ENCODE data around the gene AUTS2. TPM values are rescaled to one million over a fixed set of nuclear protein-coding genes. Genes with fewer than 3 reads are reported as not detected.

The AUTS2 gene
- polyA plus RNA-seq, 1 donor (not counting 4 experiments of a cell fraction or from before 2014, with no cell fraction given) = 4.7 TPM

GRCh38 chr7:70142247-70142932 is 544.1 kb downstream of the AUTS2 start:
- FAIRE-seq (no peak), DNase-seq (ENCODE audit: low read depth, low spot score) (no peak)
- no peaks in the 10 kb centered on the region for H4K20me1 ChIP-seq (ENCODE audit: control insufficient read depth, extremely low read depth, insufficient read depth, low read length)
- H2AFZ ChIP-seq (ENCODE audit: control insufficient read depth, low read length) = no peak overlapping the region
- TF ChIP-seq, protein P1, sequence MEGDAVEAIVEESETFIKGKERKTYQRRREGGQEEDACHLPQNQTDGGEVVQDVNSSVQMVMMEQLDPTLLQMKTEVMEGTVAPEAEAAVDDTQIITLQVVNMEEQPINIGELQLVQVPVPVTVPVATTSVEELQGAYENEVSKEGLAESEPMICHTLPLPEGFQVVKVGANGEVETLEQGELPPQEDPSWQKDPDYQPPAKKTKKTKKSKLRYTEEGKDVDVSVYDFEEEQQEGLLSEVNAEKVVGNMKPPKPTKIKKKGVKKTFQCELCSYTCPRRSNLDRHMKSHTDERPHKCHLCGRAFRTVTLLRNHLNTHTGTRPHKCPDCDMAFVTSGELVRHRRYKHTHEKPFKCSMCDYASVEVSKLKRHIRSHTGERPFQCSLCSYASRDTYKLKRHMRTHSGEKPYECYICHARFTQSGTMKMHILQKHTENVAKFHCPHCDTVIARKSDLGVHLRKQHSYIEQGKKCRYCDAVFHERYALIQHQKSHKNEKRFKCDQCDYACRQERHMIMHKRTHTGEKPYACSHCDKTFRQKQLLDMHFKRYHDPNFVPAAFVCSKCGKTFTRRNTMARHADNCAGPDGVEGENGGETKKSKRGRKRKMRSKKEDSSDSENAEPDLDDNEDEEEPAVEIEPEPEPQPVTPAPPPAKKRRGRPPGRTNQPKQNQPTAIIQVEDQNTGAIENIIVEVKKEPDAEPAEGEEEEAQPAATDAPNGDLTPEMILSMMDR (optimal IDR thresholded peaks at IDR 0.05 in 1 of 3, IDR thresholded peaks at IDR 0.05 in 1 of 3, conservative IDR thresholded peaks at IDR 0.05 in 1 of 3; ENCODE audit: extremely low read depth in 1 of 3, insufficient read depth in 2 of 3, low read length in 3 of 3) = no peak
- no peak for TF ChIP-seq EZH2 (IDR thresholded peaks at IDR 0.05; ENCODE audit: low read length)
- dilution Hi-C loops (cut with MboI; ENCODE audit: extremely low pct_ligation_motif_present, low sequenced_read_pairs) = no loop called here
- H3K27ac ChIP-seq (ENCODE audit: control insufficient read depth, insufficient read depth, low read length) = no peak overlapping the region
- H3K9me3 ChIP-seq (ENCODE audit: control insufficient read depth, low read depth, low read length) = no peaks in the 10 kb centered on the region
- no peaks in the 10 kb centered on the region for H3K27me3 ChIP-seq (ENCODE audit: control insufficient read depth, extremely low read depth, insufficient read depth, low read length)
- no peak overlapping the region for H3K9ac ChIP-seq (ENCODE audit: control insufficient read depth, extremely low read depth, insufficient read depth, low read length)
- H3K9me1 ChIP-seq (ENCODE audit: control insufficient read depth, extremely low read depth, insufficient read depth, low read length) = no peaks in the 10 kb centered on the region
- no peak overlapping the region for H3K4me3 ChIP-seq (ENCODE audit: control insufficient read depth in 2 of 3, extremely low read depth in 1 of 3, insufficient read depth in 2 of 3, low read depth in 1 of 3, low read length in 3 of 3)
- H3K36me3 ChIP-seq (ENCODE audit: control insufficient read depth in 2 of 2, extremely low read depth in 1 of 2, insufficient read depth in 2 of 2, low read length in 2 of 2) = no peaks in the 10 kb centered on the region
- no peak overlapping the region for H3K4me2 ChIP-seq (ENCODE audit: control insufficient read depth, extremely low read depth, insufficient read depth, low read depth, low read length)
- H3K4me1 ChIP-seq (ENCODE audit: control insufficient read depth, extremely low read depth, insufficient read depth, low read length) = no peaks in the 10 kb centered on the region
- H3K79me2 ChIP-seq (ENCODE audit: control insufficient read depth, insufficient read depth, low read length) = no peaks in the 10 kb centered on the region

GRCh38 chr7:70143075-70144044 is 545.1 kb downstream of the AUTS2 start:
- Histone ChIP-seq H3K9ac (ENCODE audit: control insufficient read depth, extremely low read depth, insufficient read depth, low read length) (no peak overlapping the region), H3K9me3 (ENCODE audit: control insufficient read depth, low read depth, low read length) (no peaks in the 10 kb centered on the region)

More at GRCh38 chr7:70143075-70144044, 545.1 kb downstream of the AUTS2 start:
- Histone ChIP-seq H3K36me3 (ENCODE audit: control insufficient read depth in 2 of 2, extremely low read depth in 1 of 2, insufficient read depth in 2 of 2, low read length in 2 of 2) (no peaks in the 10 kb centered on the region), H2AFZ (ENCODE audit: control insufficient read depth, low read length) (no peak overlapping the region), H3K79me2 (ENCODE audit: control insufficient read depth, insufficient read depth, low read length) (no peaks in the 10 kb centered on the region), H4K20me1 (ENCODE audit: control insufficient read depth, extremely low read depth, insufficient read depth, low read length) (no peaks in the 10 kb centered on the region), H3K4me2 (ENCODE audit: control insufficient read depth, extremely low read depth, insufficient read depth, low read depth, low read length) (no peak overlapping the region), H3K27me3 (ENCODE audit: control insufficient read depth, extremely low read depth, insufficient read depth, low read length) (no peaks in the 10 kb centered on the region), H3K9me1 (ENCODE audit: control insufficient read depth, extremely low read depth, insufficient read depth, low read length) (no peaks in the 10 kb centered on the region), H3K4me1 (ENCODE audit: control insufficient read depth, extremely low read depth, insufficient read depth, low read length) (no peaks in the 10 kb centered on the region), H3K4me3 (ENCODE audit: control insufficient read depth in 2 of 3, extremely low read depth in 1 of 3, insufficient read depth in 2 of 3, low read depth in 1 of 3, low read length in 3 of 3) (no peak overlapping the region), H3K27ac (ENCODE audit: control insufficient read depth, insufficient read depth, low read length) (no peak overlapping the region)
- dilution Hi-C loops (cut with MboI; ENCODE audit: extremely low pct_ligation_motif_present, low sequenced_read_pairs) = no loop called here
- FAIRE-seq (no peak), DNase-seq (ENCODE audit: low read depth, low spot score) (no peak)
- no peak for TF ChIP-seq EZH2 (IDR thresholded peaks at IDR 0.05; ENCODE audit: low read length)
- TF ChIP-seq, protein P1 (optimal IDR thresholded peaks at IDR 0.05 in 1 of 3, IDR thresholded peaks at IDR 0.05 in 1 of 3, conservative IDR thresholded peaks at IDR 0.05 in 1 of 3; ENCODE audit: extremely low read depth in 1 of 3, insufficient read depth in 2 of 3, low read length in 3 of 3) = no peak
